ENCODE data around the gene SEMA6C.
A peak's percentile ranks its signal among the peaks of the same experiment; 100 is the strongest.

SEMA6C gene

GRCh38 chr1:151187205-151187604, 40.8 kb upstream of the SEMA6C start:
- H3K4me3 ChIP-seq (ENCODE audit: low read depth, low read length): no peak overlapping the region
- DNase-seq: no peak
- no peak for TF ChIP-seq CTCF (IDR thresholded peaks at IDR 0.05; ENCODE audit: low read depth, low read length)

GRCh38 chr1:151184211-151184610, 37.8 kb upstream of the SEMA6C start:
- no peaks in the 10 kb centered on the region for H3K27me3 ChIP-seq
- no peak overlapping the region for H3K4me3 ChIP-seq (ENCODE audit: low read depth, low read length)
- DNase-seq: no peak
- H3K4me1 ChIP-seq: no peaks in the 10 kb centered on the region
- H3K36me3 ChIP-seq: peaks cover 57% of the 10 kb centered on the region
- no peak for TF ChIP-seq CTCF (IDR thresholded peaks at IDR 0.05; ENCODE audit: low read depth, low read length)
- H3K9me3 ChIP-seq: no peaks in the 10 kb centered on the region; the same call in 1 of the 2 replicates

More at GRCh38 chr1:151187205-151187604, 40.8 kb upstream of the SEMA6C start:
- H3K27me3 ChIP-seq: no peaks in the 10 kb centered on the region
- H3K4me1 ChIP-seq: no peaks in the 10 kb centered on the region
- H3K9me3 ChIP-seq: no peaks in the 10 kb centered on the region
- peaks cover 35% of the 10 kb centered on the region for H3K36me3 ChIP-seq

- Histone ChIP-seq H3K27me3 (no peaks in the 10 kb centered on the region), H3K9me3 (no peaks in the 10 kb centered on the region; the same call in 1 of the 2 replicates), H3K4me3 (ENCODE audit: low read depth, low read length) (no peak overlapping the region), H3K36me3 (peaks cover 47% of the 10 kb centered on the region), H3K4me1 (no peaks in the 10 kb centered on the region)
- TF ChIP-seq CTCF (IDR thresholded peaks at IDR 0.05; ENCODE audit: low read depth, low read length): no peak
- no peak for DNase-seq
Measured at GRCh38 chr1:151176514-151177045, 30.1 kb upstream of the SEMA6C start.

GRCh38 chr1:151175863-151176262, 29.4 kb upstream of the SEMA6C start, which contains the start of gene TMOD4:
TSS of gene TMOD4 (minus strand) at chr1:151175981. CDS start at chr1:151174875, 1,106 bp downstream.
- Histone ChIP-seq H3K9me3 (no peaks in the 10 kb centered on the region; the same call in 1 of the 2 replicates), H3K4me3 (ENCODE audit: low read depth, low read length) (no peak within 1 kb of the TSS), H3K27me3 (no peaks in the 10 kb centered on the region), H3K36me3 (peaks cover 40% of the 10 kb centered on the region), H3K4me1 (no peaks in the 10 kb centered on the region)
- no peak for DNase-seq
- peak; percentile 73 for TF ChIP-seq CTCF (IDR thresholded peaks at IDR 0.05; ENCODE audit: low read depth, low read length)

GRCh38 chr1:151175041-151175741, 28.8 kb upstream of the SEMA6C start:
- peaks cover 38% of the 10 kb centered on the region for H3K36me3 ChIP-seq
- no peak for DNase-seq
- no peak for TF ChIP-seq CTCF (IDR thresholded peaks at IDR 0.05; ENCODE audit: low read depth, low read length)

GRCh38 chr1:151171190-151171589, 24.8 kb upstream of the SEMA6C start:
- DNase-seq: no peak
- Histone ChIP-seq H3K36me3 (peaks cover 21% of the 10 kb centered on the region), H3K4me3 (ENCODE audit: low read depth, low read length) (no peak overlapping the region), H3K9me3 (no peaks in the 10 kb centered on the region), H3K4me1 (no peaks in the 10 kb centered on the region), H3K27me3 (no peaks in the 10 kb centered on the region)
- no peak for TF ChIP-seq CTCF (IDR thresholded peaks at IDR 0.05; ENCODE audit: low read depth, low read length)

More at GRCh38 chr1:151175041-151175741, 28.8 kb upstream of the SEMA6C start:
- no peak overlapping the region for H3K4me3 ChIP-seq (ENCODE audit: low read depth, low read length)
- H3K9me3 ChIP-seq: no peaks in the 10 kb centered on the region; the same call in 1 of the 2 replicates
- no peaks in the 10 kb centered on the region for H3K4me1 ChIP-seq
- H3K27me3 ChIP-seq: no peaks in the 10 kb centered on the region

All from BE2C (cell line).